NOMO-1 (cell line): Measurements from ENCODE around the gene CRNKL1.
"Not testable (repeated sequence)": the region's sequence is repeated elsewhere in the genome, so short reads cannot be mapped to it uniquely, and the experiment has no call there.

Source experiments
- DNase-seq, 2 experiments: peaks; one replicate each; lab custom pipeline; 2025; ENCODE audit not compliant: unreplicated experiment in 2 of 2; lab: John Stamatoyannopoulos, UW

CRNKL1 gene

DNA sequence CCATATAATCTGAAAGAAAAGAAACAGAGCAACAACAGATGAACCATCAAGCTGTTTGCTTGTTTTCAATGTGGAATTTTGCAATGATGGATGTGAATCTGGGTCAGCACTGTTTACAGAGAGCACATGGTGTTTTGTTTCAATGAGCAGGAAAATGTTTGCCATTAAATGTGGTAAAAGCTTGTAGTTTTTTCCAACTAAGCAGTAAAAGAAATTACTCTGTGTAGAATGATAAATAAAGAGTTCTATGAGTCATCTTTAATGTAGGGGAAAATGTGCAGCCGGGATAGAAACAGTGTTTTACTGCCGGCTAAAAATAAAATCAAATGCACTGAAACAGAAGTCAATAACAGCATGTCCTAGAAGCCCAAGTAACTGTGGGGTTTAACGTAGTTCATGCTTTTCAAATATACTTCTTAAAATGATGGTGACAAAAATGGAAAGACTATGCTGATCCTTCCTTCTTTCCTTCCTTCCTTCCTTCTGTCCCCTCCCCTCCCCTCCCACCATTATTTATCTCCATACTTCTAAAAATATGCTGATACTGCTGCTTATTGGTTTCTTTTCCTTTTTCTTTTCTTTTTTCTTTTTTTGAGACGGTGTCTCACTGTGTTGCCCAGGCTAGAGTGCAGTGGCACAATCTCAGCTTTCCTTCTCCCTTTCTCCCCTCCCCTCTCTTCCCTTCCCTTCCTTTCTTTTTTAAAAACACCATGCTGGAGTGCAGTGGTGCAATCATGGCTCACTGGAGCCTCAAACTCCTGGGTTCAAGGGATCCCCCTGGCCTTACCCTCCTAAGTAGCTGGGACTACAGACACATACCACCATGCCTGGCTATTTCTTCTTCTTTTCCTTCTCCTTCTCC is 41.4 kb downstream of the CRNKL1 start:
- DNase-seq = no peak

DNA sequence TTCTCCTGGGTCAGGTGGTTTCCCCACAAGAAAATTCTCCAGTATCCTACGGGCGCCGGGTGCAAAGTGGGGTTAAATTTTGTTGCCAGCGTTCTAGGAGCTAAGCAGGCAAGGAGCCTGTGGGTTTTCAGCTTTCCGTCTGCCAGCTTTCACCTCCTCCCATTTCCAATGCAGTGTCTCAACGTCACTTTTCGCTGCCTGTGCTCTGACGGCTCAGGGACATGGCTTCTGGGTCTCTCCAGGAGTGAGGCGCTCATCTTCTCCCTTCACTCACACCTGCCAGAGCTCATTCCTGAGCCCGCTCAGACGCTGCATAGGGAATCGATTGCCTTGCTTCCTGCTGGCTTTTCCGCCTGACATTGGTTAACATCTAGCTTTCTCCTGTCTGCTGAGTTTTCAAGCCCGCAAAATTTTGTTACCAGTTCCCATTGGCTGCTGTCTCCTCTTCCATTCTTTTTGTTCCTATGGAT is 42.4 kb downstream of the CRNKL1 start:
- DNase-seq = no peak

DNA sequence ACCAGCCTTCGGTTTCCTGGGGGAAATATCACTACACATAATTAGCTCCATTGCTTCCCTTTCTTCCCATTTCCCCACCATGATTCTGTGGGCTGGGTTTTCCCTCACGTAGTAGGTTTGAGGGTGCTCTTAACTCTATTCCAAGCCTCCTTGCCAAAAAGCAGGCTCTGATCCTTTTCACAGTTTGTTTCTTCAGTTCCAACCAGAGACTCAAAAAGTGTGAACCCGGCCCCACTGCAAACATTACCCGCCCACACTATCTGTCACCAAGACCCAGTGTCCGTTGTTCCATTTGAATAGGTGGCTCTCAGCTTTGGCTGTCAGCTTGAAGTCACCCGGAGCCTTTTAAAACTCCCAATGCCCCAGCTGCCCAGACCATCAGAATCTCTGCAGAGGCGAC is 46.9 kb downstream of the CRNKL1 start:
- no peak for DNase-seq

DNA sequence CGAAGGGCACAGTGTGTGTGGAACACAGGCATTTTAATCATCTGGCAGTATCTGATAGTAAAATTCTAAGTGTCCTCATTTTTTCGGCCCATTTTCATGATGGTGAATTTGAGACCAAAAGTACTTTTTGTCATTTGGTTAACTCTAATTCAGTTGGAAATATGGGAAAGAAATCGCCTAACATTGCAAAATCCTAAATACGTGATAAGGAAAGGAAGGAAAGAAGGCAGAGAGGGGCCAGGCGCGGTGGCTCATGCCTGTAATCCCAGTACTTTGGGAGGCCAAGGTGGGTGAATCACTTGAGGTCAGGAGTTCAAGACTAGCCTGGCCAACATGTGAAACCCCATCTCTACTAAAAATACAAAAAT is 48.3 kb downstream of the CRNKL1 start:
- not testable (repeated sequence) for DNase-seq

DNA sequence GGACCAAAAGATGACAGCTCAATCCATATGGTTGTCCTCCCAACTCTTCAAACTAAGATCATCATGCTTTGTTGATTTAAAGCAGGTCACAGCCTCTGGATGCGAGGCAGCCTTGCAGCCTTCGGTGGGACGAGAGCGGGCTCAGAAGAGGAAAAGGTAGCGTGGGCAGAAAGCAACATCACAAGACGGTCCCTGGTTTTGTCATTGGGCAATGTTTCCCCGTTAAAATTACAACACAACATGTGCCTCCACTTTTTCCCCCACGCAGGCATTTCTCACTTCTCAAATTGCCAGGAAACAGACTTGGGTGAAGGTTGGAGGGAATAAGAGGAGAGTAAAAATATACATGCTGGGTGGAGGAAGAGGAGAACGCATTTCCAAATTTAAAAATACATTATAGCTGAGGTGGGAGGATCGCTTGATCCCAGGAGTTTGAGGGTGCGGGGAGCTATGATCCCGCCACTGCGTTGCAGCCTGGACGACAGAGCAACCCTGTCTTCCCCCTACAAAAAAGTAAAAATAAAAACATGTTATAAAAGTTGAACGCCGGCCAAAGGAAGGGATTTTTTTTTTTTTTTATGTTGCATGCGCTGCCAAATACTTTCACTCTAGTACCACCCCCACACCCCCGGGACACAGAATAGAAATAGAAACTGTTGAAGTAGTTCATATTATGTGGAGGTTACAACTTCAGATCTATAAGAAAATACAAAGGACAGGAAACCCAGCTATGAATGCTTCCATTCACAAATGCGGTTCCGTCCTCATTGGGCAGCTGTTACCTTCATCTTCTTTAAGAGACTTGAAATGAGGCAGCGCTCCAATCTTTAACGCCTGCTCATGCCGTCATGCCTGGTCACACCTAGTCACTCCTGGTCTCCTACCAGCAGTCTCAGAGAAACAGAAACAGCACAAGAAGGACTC is 49.0 kb downstream of the CRNKL1 start:
- DNase-seq = peak; percentile 77 to 79

DNA sequence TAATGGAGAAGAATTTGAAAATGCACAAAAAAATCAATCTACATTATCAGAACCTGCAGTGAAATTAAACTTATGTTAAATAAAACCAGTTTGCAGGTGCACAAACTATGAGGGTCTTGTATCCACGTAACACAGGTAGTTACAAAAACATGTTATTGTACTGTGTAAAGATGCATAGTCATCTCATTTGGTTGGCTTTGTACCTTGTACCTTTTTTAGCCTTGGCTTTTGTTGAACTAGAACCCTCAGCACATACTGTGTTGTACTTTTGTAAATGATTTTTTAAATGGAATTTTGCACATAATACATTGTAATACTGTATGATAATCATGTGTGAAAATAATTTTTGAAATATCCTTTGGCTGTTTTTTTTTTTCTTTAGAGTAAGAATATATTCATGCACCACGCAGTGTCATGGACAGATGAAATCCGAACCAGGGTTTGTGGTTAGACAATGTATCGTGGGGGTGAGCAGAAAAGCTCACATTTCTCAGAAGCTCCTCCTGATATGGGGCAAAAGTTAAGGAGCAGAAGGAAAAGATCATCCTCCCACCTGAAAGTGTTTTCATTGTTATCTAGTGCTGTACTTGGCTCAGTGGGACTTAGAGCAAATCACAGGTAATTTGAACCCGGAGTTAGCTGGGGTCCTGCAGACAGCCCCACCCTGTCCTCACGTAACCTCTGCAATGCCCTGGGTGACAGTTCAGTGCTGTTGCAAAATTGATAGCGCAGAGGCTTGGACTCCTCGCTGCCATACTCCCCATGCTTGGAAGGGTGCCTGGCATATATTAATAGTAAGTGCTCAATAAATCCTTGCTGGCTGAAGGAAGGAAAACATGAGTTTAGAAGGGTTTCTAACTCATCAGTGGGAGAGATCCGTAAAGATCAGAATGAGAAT is 49.9 kb downstream of the CRNKL1 start:
- no peak for DNase-seq

DNA sequence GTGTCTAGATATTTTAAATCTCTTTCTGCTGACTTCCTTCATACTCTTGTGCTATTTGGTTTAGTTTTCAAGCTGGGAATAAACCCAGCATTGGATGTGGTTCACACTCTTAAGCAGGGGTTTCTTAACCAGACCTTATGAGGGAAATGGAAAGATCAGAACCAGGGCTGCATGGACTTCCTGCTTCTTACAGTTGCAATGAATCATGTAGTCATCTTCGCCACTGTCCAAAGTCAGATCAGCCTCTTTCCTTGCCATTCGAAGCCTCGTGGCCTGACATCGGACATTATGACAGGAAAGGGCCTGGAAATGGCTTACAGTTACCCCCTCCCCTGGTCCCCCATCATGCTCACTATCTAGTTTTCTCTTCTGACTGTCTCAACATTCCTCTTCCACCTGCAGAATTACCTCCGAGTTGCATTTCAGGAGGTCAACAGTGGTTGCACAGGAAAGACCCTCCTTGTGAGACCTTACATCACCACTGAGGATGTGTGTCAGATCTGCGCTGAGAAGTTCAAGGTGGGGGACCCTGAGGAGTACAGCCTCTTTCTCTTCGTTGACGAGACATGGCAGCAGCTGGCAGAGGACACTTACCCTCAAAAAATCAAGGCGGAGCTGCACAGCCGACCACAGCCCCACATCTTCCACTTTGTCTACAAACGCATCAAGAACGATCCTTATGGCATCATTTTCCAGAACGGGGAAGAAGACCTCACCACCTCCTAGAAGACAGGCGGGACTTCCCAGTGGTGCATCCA is 51.9 kb downstream of the CRNKL1 start:
- DNase-seq = peak in 1 of 2 experiments; percentile 70

DNA sequence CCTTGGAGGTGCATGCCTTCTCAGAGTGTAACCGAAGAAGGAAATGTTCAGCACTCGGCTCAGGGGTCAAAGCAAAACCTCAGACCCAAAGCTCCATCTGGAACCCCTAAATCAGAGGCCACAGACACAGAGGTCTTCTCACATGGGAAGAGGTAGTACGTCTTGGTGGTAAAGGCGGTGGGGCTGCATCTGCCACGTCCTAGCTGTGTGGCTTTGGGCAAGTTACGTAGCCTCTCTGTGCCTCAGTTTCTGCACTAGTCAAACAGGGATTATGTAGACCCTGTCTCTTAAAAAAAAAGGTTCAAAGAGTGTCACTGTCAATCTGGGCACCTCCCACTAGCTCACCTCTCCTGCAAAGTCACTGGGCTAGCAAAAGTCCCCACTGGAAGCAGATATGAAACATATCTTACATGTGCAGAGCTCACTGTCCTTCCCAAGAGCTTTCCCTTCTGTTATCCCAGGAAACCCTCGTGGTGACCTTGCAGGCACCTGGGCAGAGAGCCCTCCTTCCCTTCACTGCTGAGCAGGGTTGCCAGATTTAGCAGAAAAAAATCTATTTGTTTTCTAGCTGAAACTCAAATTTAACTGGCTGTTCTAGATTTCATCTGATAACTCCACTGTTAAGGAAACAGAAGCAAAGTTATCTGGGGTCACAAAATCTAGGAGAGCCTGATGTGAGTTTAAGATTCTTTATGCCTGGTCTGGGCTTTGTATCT is 53.1 kb downstream of the CRNKL1 start:
- DNase-seq = no peak

DNA sequence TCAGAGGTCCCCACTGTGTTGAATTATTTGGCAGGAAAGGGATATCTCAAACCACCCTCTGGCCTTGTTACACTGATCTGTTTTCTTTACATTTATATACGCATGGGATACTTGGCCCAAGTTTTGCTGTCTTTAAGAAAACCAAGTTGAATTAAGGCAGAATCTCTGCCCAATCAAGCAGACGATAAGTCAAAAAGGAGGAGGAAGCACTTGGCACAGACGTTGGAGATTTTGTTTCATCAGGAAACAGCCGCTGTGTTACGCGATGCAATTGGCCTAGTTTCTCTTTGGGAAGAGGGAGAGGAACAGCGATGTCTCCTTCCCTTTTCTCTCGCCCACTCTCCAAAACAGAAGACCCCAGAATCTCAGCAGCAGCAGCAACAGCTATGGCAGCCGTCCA is 55.3 kb downstream of the CRNKL1 start:
- DNase-seq = no peak

DNA sequence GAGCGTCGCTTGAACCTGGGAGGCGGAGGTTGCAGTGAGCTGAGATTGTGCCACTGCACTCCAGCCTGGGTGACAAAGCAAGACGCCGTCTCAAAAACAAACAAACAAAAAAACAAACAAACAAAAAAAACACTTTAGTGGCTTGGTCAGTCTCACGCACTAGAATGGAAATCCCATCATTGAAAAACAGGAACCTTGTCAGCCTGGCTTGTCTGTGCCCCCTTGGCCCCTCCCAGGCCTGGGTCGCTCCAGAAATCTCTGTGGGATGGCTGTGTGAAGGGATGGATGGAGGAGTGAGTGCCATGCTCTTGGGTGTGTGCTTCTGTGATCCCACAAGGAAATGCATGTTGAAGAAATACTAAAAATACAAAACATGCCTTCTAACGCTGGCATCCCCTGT is 56.0 kb downstream of the CRNKL1 start:
- DNase-seq = no peak

DNA sequence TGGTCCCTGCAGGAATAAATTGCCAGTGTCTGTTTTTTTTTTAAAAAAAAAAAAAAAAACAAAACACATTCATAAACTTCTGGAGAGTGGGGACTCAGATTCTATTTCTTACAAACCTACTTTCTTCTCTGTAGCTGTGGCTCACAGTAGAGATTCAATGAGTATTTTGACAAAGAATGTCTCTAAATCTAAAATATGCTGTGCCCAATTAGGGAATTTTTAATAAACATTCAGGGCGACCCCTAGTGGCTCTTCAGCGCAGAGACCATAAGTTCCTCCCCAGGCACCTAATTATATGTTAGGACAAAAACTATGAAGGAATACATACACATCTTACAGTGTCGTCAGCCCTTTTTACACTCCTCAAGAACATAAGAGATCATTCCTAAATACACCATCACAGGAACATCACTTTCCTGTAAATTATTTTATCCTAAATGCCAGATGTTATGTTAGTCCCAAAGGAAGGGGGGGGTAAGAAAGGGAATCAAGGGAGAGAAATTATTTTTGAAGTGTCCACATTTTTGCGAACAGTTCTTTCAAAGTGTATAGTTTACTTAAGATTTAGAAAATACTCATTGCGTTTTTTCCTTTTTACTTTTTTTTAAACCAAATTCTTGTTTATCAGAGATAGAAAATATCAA is 56.9 kb downstream of the CRNKL1 start:
- DNase-seq = peak; percentile 53 to 59

DNA sequence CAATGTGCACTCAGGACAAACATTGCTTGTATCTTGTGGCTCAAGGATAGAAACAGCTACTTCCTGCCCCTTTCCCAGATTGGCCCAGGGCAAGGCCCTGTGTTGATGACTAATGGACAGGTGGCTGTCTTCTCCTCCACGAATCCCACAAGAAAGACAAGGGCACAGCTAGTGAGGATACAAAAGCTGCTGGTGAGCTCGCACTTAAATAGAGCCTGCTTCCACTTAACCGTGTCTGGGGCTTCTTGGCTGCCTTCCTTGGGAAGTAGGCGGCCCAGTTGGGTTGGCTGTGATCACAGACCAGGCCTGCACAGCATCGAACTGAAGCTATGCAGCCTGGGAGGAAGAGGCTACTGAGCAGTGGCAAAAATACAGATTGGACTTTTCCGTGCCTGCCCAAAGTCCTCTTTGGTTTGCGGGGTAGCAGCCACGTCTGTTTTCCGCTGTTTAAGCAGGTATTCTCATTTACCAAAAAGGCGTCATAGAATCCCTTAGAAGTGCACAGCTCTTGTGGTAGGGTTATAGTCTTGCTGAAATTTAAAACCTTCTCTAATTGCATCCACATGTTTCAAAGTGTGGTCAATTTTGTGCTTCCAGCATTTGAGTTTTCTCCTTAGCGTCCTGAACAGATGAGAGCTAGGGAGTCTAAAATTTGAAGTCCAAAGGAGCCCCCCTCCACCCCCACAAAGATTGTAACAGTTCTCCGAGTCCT is 58.2 kb downstream of the CRNKL1 start:
- no peak for DNase-seq

DNA sequence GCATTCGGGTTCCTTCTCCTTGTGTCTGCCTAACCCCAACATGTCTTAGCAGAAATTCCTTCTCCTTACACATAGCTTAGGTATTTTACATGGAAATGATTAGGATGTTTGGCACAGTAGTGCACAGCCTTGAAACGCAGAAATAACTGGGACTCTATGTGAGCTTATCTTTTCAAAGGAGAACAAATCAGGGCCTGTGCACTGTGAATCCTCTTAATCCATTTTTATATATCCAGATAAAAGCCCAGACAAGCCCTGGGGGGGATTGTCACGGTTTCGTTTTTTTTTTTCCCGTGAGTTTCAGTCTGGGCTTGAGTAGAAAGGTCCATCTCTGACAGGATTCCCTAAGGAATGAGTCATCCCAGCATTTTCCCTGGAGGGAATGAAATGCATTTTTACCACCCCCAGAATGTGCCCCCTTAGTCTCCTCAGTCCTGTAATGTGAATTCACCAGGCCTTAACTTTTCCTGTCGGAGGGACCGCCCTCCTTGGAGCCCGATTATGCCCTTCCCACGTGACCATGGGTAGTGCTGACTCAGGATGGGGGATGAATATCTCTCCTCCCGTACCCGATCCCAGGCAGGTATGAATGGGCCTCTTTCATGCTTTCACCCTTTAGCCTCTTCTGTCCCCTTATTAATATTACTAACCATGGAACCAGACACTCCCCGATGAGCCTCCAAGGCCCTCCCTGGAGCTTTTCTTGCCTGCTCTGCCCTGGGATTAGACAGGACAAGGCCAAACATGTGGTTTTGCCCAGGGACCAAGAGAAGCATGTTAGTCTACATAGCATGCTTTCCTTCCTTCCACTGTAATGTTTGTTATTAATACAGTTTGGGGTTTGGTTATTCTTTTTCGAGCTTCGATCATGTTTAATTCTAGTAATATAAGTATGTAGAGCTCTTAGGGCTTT is 59.0 kb downstream of the CRNKL1 start:
- no peak for DNase-seq

DNA sequence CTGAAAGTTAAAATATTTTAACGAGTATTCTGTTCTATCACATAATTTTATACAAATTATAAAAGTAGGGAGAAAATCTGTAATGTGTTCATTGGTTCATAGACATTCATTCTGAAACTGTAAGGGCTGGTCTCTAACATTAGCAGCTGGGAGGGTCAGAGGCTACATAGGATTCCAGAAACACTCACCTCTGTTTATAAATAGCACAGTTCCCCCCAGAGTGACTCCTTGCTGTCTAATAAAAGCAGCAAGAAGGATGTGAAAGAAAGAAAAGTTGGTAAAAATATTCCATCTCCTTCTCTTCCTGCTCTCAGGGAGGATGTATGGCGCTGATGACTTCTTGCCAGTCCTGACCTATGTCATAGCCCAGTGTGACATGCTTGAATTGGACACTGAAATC is 60.4 kb downstream of the CRNKL1 start:
- no peak for DNase-seq

DNA sequence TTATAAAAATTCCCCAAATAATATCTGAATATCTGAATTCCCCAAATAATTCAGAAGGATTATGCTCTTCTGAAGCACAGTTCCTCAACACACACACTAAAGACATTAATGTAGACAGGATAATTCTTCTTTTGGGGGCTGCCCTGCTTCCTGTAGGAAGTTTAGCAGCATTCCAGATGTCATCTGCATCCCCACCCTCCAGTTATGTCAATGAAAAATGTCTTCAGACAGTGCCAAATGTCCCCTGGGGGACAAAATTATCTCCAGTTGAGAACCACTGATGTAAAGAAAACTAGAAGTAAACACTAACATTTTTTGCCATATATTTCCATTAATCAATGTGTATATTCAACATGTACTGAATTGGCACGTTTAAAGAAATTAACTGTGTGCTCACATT is 61.0 kb downstream of the CRNKL1 start:
- DNase-seq = no peak

DNA sequence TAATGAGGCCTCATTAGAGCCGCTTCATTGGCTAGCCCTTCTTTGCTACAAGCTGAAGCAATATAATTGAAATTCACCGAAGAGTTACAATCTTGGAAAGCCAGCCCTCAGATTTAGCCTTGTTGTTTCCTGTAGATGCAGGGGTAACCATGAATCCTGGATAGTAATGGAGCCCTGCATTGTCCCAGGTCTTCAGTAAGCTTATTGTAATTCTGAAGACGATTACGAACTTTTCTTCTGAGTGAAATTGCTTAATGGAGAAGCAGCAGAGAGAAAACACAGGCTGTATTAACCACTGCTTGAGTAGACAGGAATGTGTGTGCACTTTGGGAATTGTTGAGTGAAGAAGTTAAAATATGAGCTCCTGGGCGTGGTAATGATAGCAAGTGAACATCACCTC is 61.4 kb downstream of the CRNKL1 start:
- no peak for DNase-seq

DNA sequence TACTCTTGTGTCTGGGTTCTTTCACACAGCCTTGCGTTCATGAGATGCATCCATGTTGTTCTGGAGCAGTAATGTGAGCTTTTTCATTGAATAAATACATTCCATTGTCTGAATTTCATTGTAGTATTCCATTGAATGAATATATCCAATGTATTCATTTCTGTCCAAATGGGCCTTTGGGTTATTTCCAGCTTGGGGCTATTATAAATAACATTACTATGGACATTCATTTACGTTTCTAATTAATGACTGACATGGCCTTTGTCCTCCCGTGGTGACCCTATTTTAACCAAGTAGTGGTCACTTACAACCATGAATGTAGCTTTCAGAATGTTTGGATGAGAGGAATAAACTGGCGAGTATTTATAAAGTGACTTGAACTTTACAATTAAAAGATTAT is 65.2 kb downstream of the CRNKL1 start:
- DNase-seq = no peak
